Left renal cortex interstitium (tissue), 4 donors: ENCODE measurements around the gene SLC27A2. TPM values are rescaled to one million over a fixed set of nuclear protein-coding genes. Genes with fewer than 3 reads are reported as not detected.

Experiments used
- DNase-seq, 4 donors: peaks; one replicate each; pipeline ENCODE4 v3.0.0-alpha.2; 2013; ENCODE audit warnings: low read depth in 4 of 4, low spot score in 2 of 4, missing footprints in 1 of 4
- polyA plus RNA-seq, 4 donors: library from polyadenylated mRNA; unstranded; fragments of 120-200 nt; gene quantifications; one replicate each; pipeline ENCODE4 v1.2.1, GENCODE V29; 2013; ENCODE audit not compliant: insufficient read length in 4 of 4

SLC27A2 gene
- polyA plus RNA-seq, 4 donors: 38.5 to 66.1 (median 48.0) TPM

- DNase-seq: no peak
Observed at GRCh38 chr15:50233192-50233736, 51.3 kb downstream of the SLC27A2 start.

GRCh38 chr15:50234764-50235163 lies 52.8 kb downstream of the SLC27A2 start:
- DNase-seq: no peak

- DNase-seq: no peak
Observed at GRCh38 chr15:50235794-50236193, 53.8 kb downstream of the SLC27A2 start.

GRCh38 chr15:50236433-50236832 lies 54.4 kb downstream of the SLC27A2 start:
- DNase-seq: no peak

GRCh38 chr15:50238255-50238654 lies 56.3 kb downstream of the SLC27A2 start:
- DNase-seq: no peak

- DNase-seq: no peak
Observed at GRCh38 chr15:50241684-50242450, 59.9 kb downstream of the SLC27A2 start.

- no peak for DNase-seq
Observed at GRCh38 chr15:50244153-50244552, 62.2 kb downstream of the SLC27A2 start.

- no peak for DNase-seq
Observed at GRCh38 chr15:50244959-50245624, 63.1 kb downstream of the SLC27A2 start.

- no peak for DNase-seq
Observed at GRCh38 chr15:50246631-50247030, 64.6 kb downstream of the SLC27A2 start.

- DNase-seq: no peak
Observed at GRCh38 chr15:50247819-50248655, 66.0 kb downstream of the SLC27A2 start.

GRCh38 chr15:50248994-50249582 lies 67.1 kb downstream of the SLC27A2 start:
- no peak for DNase-seq

GRCh38 chr15:50249704-50250103 lies 67.7 kb downstream of the SLC27A2 start:
- DNase-seq: no peak

- no peak for DNase-seq
Observed at GRCh38 chr15:50250760-50251394, 68.9 kb downstream of the SLC27A2 start.

GRCh38 chr15:50251638-50252182 lies 69.7 kb downstream of the SLC27A2 start:
- no peak for DNase-seq

GRCh38 chr15:50252556-50252955 lies 70.6 kb downstream of the SLC27A2 start:
- DNase-seq: no peak

GRCh38 chr15:50256188-50257041 lies 74.4 kb downstream of the SLC27A2 start:
- no peak for DNase-seq

- DNase-seq: no peak
Observed at GRCh38 chr15:50257332-50257731, 75.3 kb downstream of the SLC27A2 start.

- no peak for DNase-seq
Observed at GRCh38 chr15:50257924-50258323, 75.9 kb downstream of the SLC27A2 start.

- no peak for DNase-seq
Observed at GRCh38 chr15:50259276-50259675, 77.3 kb downstream of the SLC27A2 start.
